ENCODE data around the gene LONP2. TPM values are rescaled to one million over a fixed set of nuclear protein-coding genes. Genes with fewer than 3 reads are reported as not detected.
A peak's percentile ranks its signal among the peaks of the same experiment; 100 is the strongest.

Gene LONP2
- total and polyA plus RNA-seq, 9 of the 15 experiments (the other 6 are each of a cell fraction or from before 2014, with no cell fraction given), result 8.1 to 41.2 (median 25.6) TPM

DNA sequence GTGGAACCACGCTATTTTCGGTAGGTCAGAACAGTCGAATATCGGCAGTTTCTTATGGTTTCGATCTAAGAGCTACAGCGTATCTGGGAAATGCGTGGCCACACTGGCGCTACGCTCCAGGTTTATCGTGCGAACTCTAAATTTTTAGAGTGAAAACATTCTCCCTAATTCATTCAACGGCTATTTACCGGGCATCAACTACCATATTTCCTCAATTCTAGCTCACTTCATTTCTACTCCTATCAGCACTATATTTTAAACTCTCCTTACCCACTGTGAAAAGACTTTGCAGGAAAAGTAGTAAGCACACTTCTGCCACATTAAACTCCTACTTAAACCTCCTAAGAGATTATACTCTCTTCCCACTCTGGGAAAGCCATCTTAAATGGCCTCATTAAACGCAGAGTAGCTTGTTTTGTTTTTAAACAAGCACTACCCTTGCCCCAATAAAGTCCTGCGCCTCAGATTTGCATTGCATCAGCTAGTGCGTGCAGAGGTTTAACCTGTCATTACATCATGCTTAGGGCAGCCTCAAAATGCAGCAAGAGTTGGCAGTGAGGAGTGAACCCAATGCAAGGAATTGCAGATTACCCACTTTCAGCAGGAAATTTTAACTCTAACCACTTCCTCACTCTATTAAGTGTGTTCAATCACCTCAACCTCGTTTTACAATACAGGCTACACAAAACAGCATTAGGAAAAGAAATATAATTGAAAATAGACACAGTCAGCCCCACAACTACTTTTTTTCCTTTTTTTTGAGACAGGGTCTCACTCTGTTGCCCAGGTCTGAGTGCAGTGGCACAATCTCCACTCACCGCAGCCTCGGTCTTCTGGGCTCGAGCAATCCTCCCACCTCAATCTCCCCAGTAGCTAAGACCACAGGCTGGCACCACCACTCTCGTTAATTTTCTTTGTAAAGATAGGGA lies 122.3 kb downstream of the LONP2 start (continued):
- TF ChIP-seq MAZ (CRISPR knock-in tag; conservative IDR thresholded peaks at IDR 0.05 in 1 of 2, IDR thresholded peaks at IDR 0.05 in 1 of 2) (0 out of 4 replicates have a peak, but pooled peaks of 1 of the 2 experiments have one; percentile 18), TAF15 (IDR thresholded peaks at IDR 0.05; ENCODE audit: low read depth, low read length) (no peak), SMAD4 (CRISPR knock-in tag; conservative IDR thresholded peaks at IDR 0.05) (peak; percentile 75), TCF3 (CRISPR knock-in tag; IDR thresholded peaks at IDR 0.05) (0 out of 2 replicates have a peak, but pooled peaks have one; percentile 2), GABPB2 (CRISPR knock-in tag; conservative IDR thresholded peaks at IDR 0.05) (no peak), PHF21A (IDR thresholded peaks at IDR 0.05; ENCODE audit: borderline replicate concordance, low read depth) (0 out of 2 replicates have a peak, but pooled peaks have one; percentile 46), TBL1XR1 (IDR thresholded peaks at IDR 0.05; ENCODE audit: low read length in 2 of 2) (0 out of 4 replicates have a peak, but pooled peaks of 1 of the 2 experiments have one; percentile 32), CEBPB (tag; IDR thresholded peaks at IDR 0.05) (peak; percentile 89), DMBX1 (CRISPR knock-in tag; IDR thresholded peaks at IDR 0.05; ENCODE audit: borderline replicate concordance) (peak; percentile 73; the same call in 1 of the 2 replicates), E2F3 (CRISPR knock-in tag; IDR thresholded peaks at IDR 0.05) (no peak), DPF2 (IDR thresholded peaks at IDR 0.05) (peak; percentile 51; the same call in 1 of the 2 replicates), PTTG1 (tag; IDR thresholded peaks at IDR 0.05; ENCODE audit: low read depth) (peak; percentile 44; the same call in 1 of the 2 replicates), EP300 (IDR thresholded peaks at IDR 0.05; ENCODE audit: low read length) (peak; percentile 82), DDX20 (tag; IDR thresholded peaks at IDR 0.05; ENCODE audit: low read depth) (peak; percentile 35; the same call in 1 of the 2 replicates), ZNF24 (IDR thresholded peaks at IDR 0.05) (0 out of 2 replicates have a peak, but pooled peaks have one; percentile 9), BACH1 (tag; IDR thresholded peaks at IDR 0.05) (peak; percentile 62), HDAC2 (IDR thresholded peaks at IDR 0.05) (0 out of 2 replicates have a peak, but pooled peaks have one; percentile 62), BRD4 (IDR thresholded peaks at IDR 0.05) (peak; percentile 55; the same call in 1 of the 2 replicates), JUN (IDR thresholded peaks at IDR 0.05; ENCODE audit: borderline replicate concordance, low read depth, low read length) (peak; percentile 76; the same call in 1 of the 2 replicates), JUN (CRISPR knock-in tag; IDR thresholded peaks at IDR 0.05; ENCODE audit: borderline replicate concordance) (no peak), MTA3 (IDR thresholded peaks at IDR 0.05; ENCODE audit: borderline replicate concordance) (peak; percentile 43; the same call in 1 of the 2 replicates), ZBTB17 (CRISPR knock-in tag; IDR thresholded peaks at IDR 0.05) (0 out of 2 replicates have a peak, but pooled peaks have one; percentile 15), HMG20B (CRISPR knock-in tag; IDR thresholded peaks at IDR 0.05) (no peak), RCOR1 (IDR thresholded peaks at IDR 0.05; ENCODE audit: borderline replicate concordance in 1 of 2, low read depth in 2 of 2, low read length in 2 of 2) (peak in 1 of 2 experiments; percentile 92; a peak in 2 of 4 replicates), U2AF1 (optimal IDR thresholded peaks at IDR 0.05; ENCODE audit: low read depth, low read length) (no peak), TBP (optimal IDR thresholded peaks at IDR 0.05; ENCODE audit: low read depth, low read length) (peak; percentile 36)
- TF ChIP-seq, protein P1, sequence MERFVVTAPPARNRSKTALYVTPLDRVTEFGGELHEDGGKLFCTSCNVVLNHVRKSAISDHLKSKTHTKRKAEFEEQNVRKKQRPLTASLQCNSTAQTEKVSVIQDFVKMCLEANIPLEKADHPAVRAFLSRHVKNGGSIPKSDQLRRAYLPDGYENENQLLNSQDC (CRISPR knock-in tag; IDR thresholded peaks at IDR 0.05), result no peak
- TF ChIP-seq, protein P2, sequence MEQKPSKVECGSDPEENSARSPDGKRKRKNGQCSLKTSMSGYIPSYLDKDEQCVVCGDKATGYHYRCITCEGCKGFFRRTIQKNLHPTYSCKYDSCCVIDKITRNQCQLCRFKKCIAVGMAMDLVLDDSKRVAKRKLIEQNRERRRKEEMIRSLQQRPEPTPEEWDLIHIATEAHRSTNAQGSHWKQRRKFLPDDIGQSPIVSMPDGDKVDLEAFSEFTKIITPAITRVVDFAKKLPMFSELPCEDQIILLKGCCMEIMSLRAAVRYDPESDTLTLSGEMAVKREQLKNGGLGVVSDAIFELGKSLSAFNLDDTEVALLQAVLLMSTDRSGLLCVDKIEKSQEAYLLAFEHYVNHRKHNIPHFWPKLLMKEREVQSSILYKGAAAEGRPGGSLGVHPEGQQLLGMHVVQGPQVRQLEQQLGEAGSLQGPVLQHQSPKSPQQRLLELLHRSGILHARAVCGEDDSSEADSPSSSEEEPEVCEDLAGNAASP (IDR thresholded peaks at IDR 0.05), result peak; percentile 29; the same call in 1 of the 2 replicates
